Uterus (tissue), 4 donors: ENCODE measurements around the gene IGF2BP2. TPM values are rescaled to one million over a fixed set of nuclear protein-coding genes. Genes with fewer than 3 reads are reported as not detected.

Source experiments
- DNase-seq, 2 donors: peaks; one replicate each; pipeline ENCODE4 v3.0.0-alpha.2; 2019 to 2020
- H3K27ac ChIP-seq, 2 donors: fragments of 200-600 bp; sonication (generic); 1 replicate in 1 of 2; 2 replicates in 1 of 2; pipeline ENCODE4 v1.5.1; 2016 to 2018
- H3K27me3 ChIP-seq, 2 donors: fragments of 200-600 bp; sonication (generic); one replicate each; pipeline ENCODE4 v1.5.1; 2018 to 2019; ENCODE audit warnings: control low read depth in 1 of 2
- H3K36me3 ChIP-seq, 2 donors: fragments of 200-600 bp; sonication (generic); one replicate each; pipeline ENCODE4 v1.5.1; 2019; ENCODE audit warnings: control low read depth in 1 of 2
- H3K4me1 ChIP-seq, 2 donors: fragments of 200-600 bp; sonication (generic); one replicate each; pipeline ENCODE4 v1.5.1; 2018 to 2019; ENCODE audit warnings: control low read depth in 1 of 2
- H3K4me3 ChIP-seq, 2 donors: fragments of 200-600 bp; sonication (generic); 1 replicate in 1 of 2; 2 replicates in 1 of 2; pipeline ENCODE4 v1.5.1; 2018 to 2019; ENCODE audit warnings: mild to moderate bottlenecking in 1 of 2
- H3K9me3 ChIP-seq, 2 donors: fragments of 200-600 bp; sonication (generic); one replicate each; pipeline ENCODE4 v1.5.1; 2019; ENCODE audit warnings: control low read depth in 1 of 2
- POLR2A ChIP-seq, 2 donors: fragments of 450-650 bp; IDR thresholded peaks; one replicate each; pipeline ENCODE4 v1.6.1; 2016; ENCODE audit warnings: antibody characterized with exemption in 2 of 2, mild to moderate bottlenecking in 1 of 2, moderate library complexity in 1 of 2
- intact Hi-C: fragments of 100-400 bp; cut with DNase I; formaldehyde crosslinking; loops from one replicate; pipeline ENCODE4 v1.15.1; 2023; ENCODE audit warnings: low total_unique reads
- microRNA-seq: library from miRNA; unstranded; fragments of <30 nt; microRNA quantifications from one replicate; pipeline ENCODE4, GENCODE V29; 2016; ENCODE audit warnings: borderline microRNAs expressed, borderline replicate concordance
- small RNA-seq: library from RNA; depleted of rRNA; stranded (forward); fragments of <200 nt; gene quantifications from one replicate; pipeline ENCODE3, GENCODE V24; 2016
- total RNA-seq, 4 donors: library from RNA; depleted of rRNA in 3 of 4; stranded (reverse); fragments of >200 nt in 3 of 4; gene quantifications; one replicate each; pipeline versions ENCODE4 v1.1.0 to v1.2.4, GENCODE V29; 2014 to 2023
- TF ChIP-seq, protein P1 (sequence below), 4 experiments: fragments of 200-600 bp in 2 of 4; fragments of 450-650 bp in 2 of 4; sonication (generic) in 2 of 4; IDR thresholded peaks; one replicate each; pipeline ENCODE4 v1.5.1; 2016 to 2019; ENCODE audit warnings: antibody characterized with exemption in 4 of 4, mild to moderate bottlenecking in 2 of 4, moderate library complexity in 1 of 4
- donor health status: DM: yes; HTN: yes; CAD: no.

Gene IGF2BP2
- total RNA-seq, 4 donors from 2014 or later = 2.9 to 65.6 (median 13.1) TPM

DNA sequence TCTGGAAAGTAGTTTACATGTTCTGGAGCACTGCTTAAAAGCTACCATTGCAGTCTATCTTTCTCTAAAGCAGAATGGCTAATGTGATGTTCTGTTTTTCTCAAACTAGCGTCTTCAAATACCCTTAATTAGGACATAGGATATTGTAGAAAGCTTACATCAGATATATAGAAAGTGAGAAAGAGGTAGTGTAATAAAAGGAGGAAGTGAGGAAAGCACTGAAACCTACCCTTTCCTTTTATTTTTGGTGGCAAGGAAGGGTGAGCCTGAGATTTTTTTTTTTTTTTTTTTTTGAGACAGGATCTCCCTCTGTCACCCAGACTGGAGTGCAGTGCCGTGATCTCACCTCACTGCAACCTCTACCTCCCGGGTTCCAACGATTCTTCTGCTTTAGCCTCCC lies 229.3 kb downstream of the IGF2BP2 start:
- Histone ChIP-seq H3K9me3 (no peaks in the 10 kb centered on the region), H3K4me1 (no peaks in the 10 kb centered on the region), H3K27me3 (no peaks in the 10 kb centered on the region), H3K36me3 (peaks cover 0 to 2% of the 10 kb centered on the region in 2 donors), H3K27ac (no peak overlapping the region), H3K4me3 (no peak overlapping the region)
- no peak for TF ChIP-seq POLR2A (IDR thresholded peaks at IDR 0.05)
- TF ChIP-seq, protein P1, sequence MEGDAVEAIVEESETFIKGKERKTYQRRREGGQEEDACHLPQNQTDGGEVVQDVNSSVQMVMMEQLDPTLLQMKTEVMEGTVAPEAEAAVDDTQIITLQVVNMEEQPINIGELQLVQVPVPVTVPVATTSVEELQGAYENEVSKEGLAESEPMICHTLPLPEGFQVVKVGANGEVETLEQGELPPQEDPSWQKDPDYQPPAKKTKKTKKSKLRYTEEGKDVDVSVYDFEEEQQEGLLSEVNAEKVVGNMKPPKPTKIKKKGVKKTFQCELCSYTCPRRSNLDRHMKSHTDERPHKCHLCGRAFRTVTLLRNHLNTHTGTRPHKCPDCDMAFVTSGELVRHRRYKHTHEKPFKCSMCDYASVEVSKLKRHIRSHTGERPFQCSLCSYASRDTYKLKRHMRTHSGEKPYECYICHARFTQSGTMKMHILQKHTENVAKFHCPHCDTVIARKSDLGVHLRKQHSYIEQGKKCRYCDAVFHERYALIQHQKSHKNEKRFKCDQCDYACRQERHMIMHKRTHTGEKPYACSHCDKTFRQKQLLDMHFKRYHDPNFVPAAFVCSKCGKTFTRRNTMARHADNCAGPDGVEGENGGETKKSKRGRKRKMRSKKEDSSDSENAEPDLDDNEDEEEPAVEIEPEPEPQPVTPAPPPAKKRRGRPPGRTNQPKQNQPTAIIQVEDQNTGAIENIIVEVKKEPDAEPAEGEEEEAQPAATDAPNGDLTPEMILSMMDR (IDR thresholded peaks at IDR 0.05) = no peak
- intact Hi-C loops = no loop called here
- no peak for DNase-seq

DNA sequence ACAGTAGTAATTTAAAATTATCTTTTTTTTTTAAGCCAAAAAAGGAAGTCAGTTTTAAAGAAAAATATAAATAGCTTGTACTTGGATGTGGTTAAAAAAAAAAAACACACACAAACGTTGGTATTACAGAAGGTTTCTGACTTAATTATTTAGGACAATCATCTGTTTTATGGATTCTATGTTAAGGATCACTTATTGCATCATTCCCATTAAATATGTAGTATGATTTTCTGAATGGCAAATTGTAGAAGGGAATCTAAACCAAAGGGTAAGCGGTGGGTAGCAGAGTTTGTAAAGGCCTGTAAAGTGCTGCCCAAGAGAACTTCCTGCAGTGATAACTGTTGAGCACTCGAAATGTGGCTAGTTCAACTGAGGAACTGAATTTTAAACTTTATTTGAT lies 230.8 kb downstream of the IGF2BP2 start:
- Histone ChIP-seq H3K4me1 (no peaks in the 10 kb centered on the region), H3K36me3 (peaks cover 0 to 2% of the 10 kb centered on the region in 2 donors), H3K9me3 (no peaks in the 10 kb centered on the region), H3K4me3 (no peak overlapping the region), H3K27me3 (no peaks in the 10 kb centered on the region), H3K27ac (no peak overlapping the region)
- TF ChIP-seq POLR2A (IDR thresholded peaks at IDR 0.05) = no peak
- TF ChIP-seq, protein P1 (IDR thresholded peaks at IDR 0.05) = no peak
- no peak for DNase-seq
- intact Hi-C loops = no loop called here

Small RNA genes within 50 kb of the gene (microRNA-seq; reads per million reads assigned to microRNA genes)
- gene MIR548AQ = not detected

Small RNA genes within 50 kb of the gene (small RNA-seq; reads per million reads assigned to genes)
- gene AC133473.1 (not detected), gene MIR548AQ (not detected)

Other genes with a start within 250 kb of the IGF2BP2 start
- gene SENP2, start 238.7 kb downstream of the IGF2BP2 start, total RNA-seq = 10 to 100 TPM in 3 of 4 donors, 1 to 10 TPM in 1; 8.5 to 54.4 (median 49.8) TPM
- 100 to 1,000 TPM in 3 of 4 donors, 10 to 100 TPM in 1; 33.8 to 425 (median 173) TPM for gene TRA2B, start 113.0 kb upstream of the IGF2BP2 start, total RNA-seq